Measurements from ENCODE around the gene PRICKLE3. TPM values are rescaled to one million over a fixed set of nuclear protein-coding genes. Genes with fewer than 3 reads are reported as not detected.

The PRICKLE3 gene
- total and polyA plus RNA-seq, 2 donors (not counting 1 experiment from before 2014, with no cell fraction given) = 2.7 to 7.4 TPM

DNA sequence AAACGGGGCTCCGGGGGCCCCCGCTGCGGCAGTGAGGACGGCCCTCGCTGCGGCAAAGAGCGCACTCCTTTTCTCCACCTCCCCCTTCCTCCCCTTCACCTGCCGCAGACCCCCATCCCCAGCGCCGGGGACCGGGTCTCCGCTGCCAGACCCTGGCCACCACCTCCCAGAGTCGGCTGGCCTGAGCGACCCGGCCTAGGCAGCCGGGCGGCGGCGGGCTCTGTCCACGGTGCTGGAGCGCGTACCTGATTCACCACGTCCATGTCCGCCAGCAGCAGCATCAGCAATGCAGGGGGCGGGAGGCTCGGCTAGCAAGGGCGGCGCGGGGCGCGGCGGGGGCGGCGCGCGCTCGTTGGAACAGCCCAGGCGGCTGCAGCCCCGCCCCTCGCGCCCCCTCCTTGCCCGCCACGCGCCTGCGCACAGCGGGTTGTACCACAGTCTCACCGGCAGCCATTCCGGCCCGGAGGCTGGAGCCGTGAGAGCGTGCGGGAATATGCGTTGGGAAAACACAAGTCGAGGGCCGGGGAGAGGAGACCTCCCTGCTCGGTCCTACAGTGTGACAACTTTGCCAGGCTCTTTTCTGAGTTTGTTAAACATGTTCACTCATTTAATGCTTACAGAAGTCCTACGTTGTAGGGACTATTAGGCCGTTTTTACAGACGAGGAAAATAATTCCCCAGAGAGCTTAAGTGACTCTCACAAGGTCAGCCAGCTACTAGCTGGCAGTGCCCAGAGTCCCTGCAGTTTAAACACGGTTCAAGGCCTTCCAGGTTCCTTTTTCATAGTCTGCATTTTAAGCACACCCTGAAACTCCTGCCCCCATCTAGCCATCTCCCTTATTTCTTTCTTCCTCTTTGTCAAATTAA, 14.0 kb upstream of the PRICKLE3 start, which contains the start of gene SYP:
Gene SYP, minus strand, starts transcription at position 288 of the 866 bp plus-strand sequence. Its CDS starts 7 bp downstream, at position 281.
- Histone ChIP-seq H3K79me2 (ENCODE audit: control insufficient read depth, insufficient read depth, low read length) (no peaks in the 10 kb centered on the region), H3K27ac (ENCODE audit: insufficient read depth, low read length) (no peak within 1 kb of the TSS), H3K9me3 (ENCODE audit: control insufficient read depth, insufficient read depth, low read depth, low read length) (no peaks in the 10 kb centered on the region), H3K27me3 (ENCODE audit: control insufficient read depth, insufficient read depth, low read length) (no peaks in the 10 kb centered on the region), H3K36me3 (ENCODE audit: control insufficient read depth, insufficient read depth, low read length) (no peaks in the 10 kb centered on the region), H2AFZ (ENCODE audit: low read length) (peak within 1 kb of the TSS; percentile 60), H4K20me1 (ENCODE audit: control insufficient read depth, extremely low read depth, insufficient read depth, low read length) (no peaks in the 10 kb centered on the region), H3K4me1 (ENCODE audit: control insufficient read depth, extremely low read depth, insufficient read depth, low read length) (no peaks in the 10 kb centered on the region), H3K9ac (ENCODE audit: insufficient read depth, low read length) (no peak within 1 kb of the TSS), H3K4me2 (ENCODE audit: extremely low read depth, insufficient read depth, low read length) (peak within 1 kb of the TSS; percentile 51), H3K4me3 (replicated peaks in 1 of 4; ENCODE audit: control extremely low read depth in 1 of 4, insufficient read depth in 1 of 4, low read depth in 3 of 4, low read length in 4 of 4) (peak within 1 kb of the TSS in 3 of 4 experiments; percentile 2 to 52 (median 42))
- no peak for TF ChIP-seq EZH2 (IDR thresholded peaks at IDR 0.05; ENCODE audit: low read length, missing control alignments)
- TF ChIP-seq, protein P1, sequence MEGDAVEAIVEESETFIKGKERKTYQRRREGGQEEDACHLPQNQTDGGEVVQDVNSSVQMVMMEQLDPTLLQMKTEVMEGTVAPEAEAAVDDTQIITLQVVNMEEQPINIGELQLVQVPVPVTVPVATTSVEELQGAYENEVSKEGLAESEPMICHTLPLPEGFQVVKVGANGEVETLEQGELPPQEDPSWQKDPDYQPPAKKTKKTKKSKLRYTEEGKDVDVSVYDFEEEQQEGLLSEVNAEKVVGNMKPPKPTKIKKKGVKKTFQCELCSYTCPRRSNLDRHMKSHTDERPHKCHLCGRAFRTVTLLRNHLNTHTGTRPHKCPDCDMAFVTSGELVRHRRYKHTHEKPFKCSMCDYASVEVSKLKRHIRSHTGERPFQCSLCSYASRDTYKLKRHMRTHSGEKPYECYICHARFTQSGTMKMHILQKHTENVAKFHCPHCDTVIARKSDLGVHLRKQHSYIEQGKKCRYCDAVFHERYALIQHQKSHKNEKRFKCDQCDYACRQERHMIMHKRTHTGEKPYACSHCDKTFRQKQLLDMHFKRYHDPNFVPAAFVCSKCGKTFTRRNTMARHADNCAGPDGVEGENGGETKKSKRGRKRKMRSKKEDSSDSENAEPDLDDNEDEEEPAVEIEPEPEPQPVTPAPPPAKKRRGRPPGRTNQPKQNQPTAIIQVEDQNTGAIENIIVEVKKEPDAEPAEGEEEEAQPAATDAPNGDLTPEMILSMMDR (conservative IDR thresholded peaks at IDR 0.05 in 1 of 2, IDR thresholded peaks at IDR 0.05 in 1 of 2; ENCODE audit: low read depth in 1 of 2, low read length in 2 of 2) = no peak
- DNase-seq (ENCODE audit: low read depth in 2 of 2) = peak; percentile 79 to 81

DNA sequence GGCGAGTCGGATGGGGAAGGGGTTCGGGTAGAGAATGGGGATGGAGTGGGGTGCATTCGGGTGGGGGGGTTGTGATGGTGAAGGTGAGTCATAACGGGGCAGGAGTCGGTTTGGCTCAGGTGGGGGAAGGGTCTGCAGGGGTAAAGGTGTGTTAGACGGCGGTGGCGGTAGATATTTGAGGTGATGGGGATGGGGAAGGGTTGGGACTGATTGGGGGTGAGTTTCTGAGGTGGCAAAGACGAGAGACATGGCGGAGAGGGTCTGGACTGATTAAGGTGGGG, 13.1 kb upstream of the PRICKLE3 start:
- no peak overlapping the region for H3K4me3 ChIP-seq (replicated peaks in 1 of 4; ENCODE audit: control extremely low read depth in 1 of 4, insufficient read depth in 1 of 4, low read depth in 3 of 4, low read length in 4 of 4)
- no peaks in the 10 kb centered on the region for H3K9me3 ChIP-seq (ENCODE audit: control insufficient read depth, insufficient read depth, low read depth, low read length)
- H3K27me3 ChIP-seq (ENCODE audit: control insufficient read depth, insufficient read depth, low read length) = no peaks in the 10 kb centered on the region
- DNase-seq (ENCODE audit: low read depth in 2 of 2) = no peak
- H3K4me2 ChIP-seq (ENCODE audit: extremely low read depth, insufficient read depth, low read length) = no peak overlapping the region
- H3K4me1 ChIP-seq (ENCODE audit: control insufficient read depth, extremely low read depth, insufficient read depth, low read length) = no peaks in the 10 kb centered on the region
- no peaks in the 10 kb centered on the region for H3K36me3 ChIP-seq (ENCODE audit: control insufficient read depth, insufficient read depth, low read length)
- H3K9ac ChIP-seq (ENCODE audit: insufficient read depth, low read length) = no peak overlapping the region
- H3K27ac ChIP-seq (ENCODE audit: insufficient read depth, low read length) = no peak overlapping the region
- TF ChIP-seq, protein P1 (conservative IDR thresholded peaks at IDR 0.05 in 1 of 2, IDR thresholded peaks at IDR 0.05 in 1 of 2; ENCODE audit: low read depth in 1 of 2, low read length in 2 of 2) = no peak
- TF ChIP-seq EZH2 (IDR thresholded peaks at IDR 0.05; ENCODE audit: low read length, missing control alignments) = no peak
- no peak overlapping the region for H2AFZ ChIP-seq (ENCODE audit: low read length)
- no peaks in the 10 kb centered on the region for H3K79me2 ChIP-seq (ENCODE audit: control insufficient read depth, insufficient read depth, low read length)
- H4K20me1 ChIP-seq (ENCODE audit: control insufficient read depth, extremely low read depth, insufficient read depth, low read length) = no peaks in the 10 kb centered on the region

DNA sequence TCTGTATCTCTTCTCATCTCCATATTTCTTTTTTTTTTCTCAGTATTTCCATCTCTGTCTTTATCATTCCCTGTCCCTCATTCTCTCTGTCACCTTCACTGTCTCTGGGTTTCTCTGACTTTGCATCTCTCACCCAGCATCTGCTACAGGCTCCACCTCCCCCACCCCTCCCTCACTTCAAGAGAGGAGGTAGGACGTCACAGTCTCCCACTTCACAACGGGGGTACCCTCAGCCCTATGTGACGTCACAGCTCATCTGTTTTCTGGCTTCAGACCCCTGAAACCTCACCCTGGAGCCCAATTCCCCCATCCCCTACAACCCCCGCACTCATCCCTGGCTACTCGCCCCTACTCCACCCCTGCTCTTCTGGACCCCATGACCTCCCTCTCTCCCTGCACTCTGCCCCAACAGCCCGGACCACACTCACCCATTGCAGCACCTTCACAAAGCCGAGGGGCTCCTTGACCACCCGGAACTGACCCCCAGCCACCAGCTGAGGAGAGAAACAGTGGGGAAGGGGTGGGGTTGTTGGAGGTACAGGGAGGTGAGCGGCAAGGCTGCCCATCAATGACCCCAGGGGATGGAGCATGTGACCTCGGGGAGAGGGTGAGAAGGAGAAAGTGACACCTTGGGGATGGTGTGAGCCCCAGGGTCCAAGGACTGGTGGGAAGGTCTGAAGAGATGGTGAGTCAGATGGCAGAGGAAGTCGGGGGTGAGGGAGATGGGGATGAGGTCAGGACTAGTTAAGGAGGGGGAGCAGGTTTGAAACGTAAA, 12.6 kb upstream of the PRICKLE3 start:
- Histone ChIP-seq H3K9me3 (ENCODE audit: control insufficient read depth, insufficient read depth, low read depth, low read length) (no peaks in the 10 kb centered on the region), H3K9ac (ENCODE audit: insufficient read depth, low read length) (no peak overlapping the region), H3K36me3 (ENCODE audit: control insufficient read depth, insufficient read depth, low read length) (no peaks in the 10 kb centered on the region), H3K79me2 (ENCODE audit: control insufficient read depth, insufficient read depth, low read length) (no peaks in the 10 kb centered on the region), H3K27ac (ENCODE audit: insufficient read depth, low read length) (no peak overlapping the region), H3K27me3 (ENCODE audit: control insufficient read depth, insufficient read depth, low read length) (no peaks in the 10 kb centered on the region), H2AFZ (ENCODE audit: low read length) (no peak overlapping the region), H3K4me2 (ENCODE audit: extremely low read depth, insufficient read depth, low read length) (no peak overlapping the region), H3K4me1 (ENCODE audit: control insufficient read depth, extremely low read depth, insufficient read depth, low read length) (no peaks in the 10 kb centered on the region), H3K4me3 (replicated peaks in 1 of 4; ENCODE audit: control extremely low read depth in 1 of 4, insufficient read depth in 1 of 4, low read depth in 3 of 4, low read length in 4 of 4) (no peak overlapping the region), H4K20me1 (ENCODE audit: control insufficient read depth, extremely low read depth, insufficient read depth, low read length) (no peaks in the 10 kb centered on the region)
- TF ChIP-seq, protein P1 (conservative IDR thresholded peaks at IDR 0.05 in 1 of 2, IDR thresholded peaks at IDR 0.05 in 1 of 2; ENCODE audit: low read depth in 1 of 2, low read length in 2 of 2) = no peak
- no peak for TF ChIP-seq EZH2 (IDR thresholded peaks at IDR 0.05; ENCODE audit: low read length, missing control alignments)
- DNase-seq (ENCODE audit: low read depth in 2 of 2) = no peak

Measured in fibroblast of lung (primary cell).